Right lobe of liver (tissue), 4 donors: ENCODE data around the gene TLCD4.
"Not testable (repeated sequence)": the region's sequence is repeated elsewhere in the genome, so short reads cannot be mapped to it uniquely, and the experiment has no call there.

Experiments
- CTCF ChIP-seq, 4 donors: fragments of 200-600 bp in 3 of 4; fragments of 450-650 bp in 1 of 4; IDR thresholded peaks; one replicate each; pipeline versions ENCODE4 v1.5.1 to v1.8.0; 2016 to 2022; ENCODE audit warnings: antibody characterized with exemption in 4 of 4, mild to moderate bottlenecking in 2 of 4
- POLR2A ChIP-seq: fragments of 450-650 bp; IDR thresholded peaks from one replicate; pipeline ENCODE4 v1.6.1; 2017; ENCODE audit warnings: antibody characterized with exemption, mild to moderate bottlenecking
- donor health status: DM: no; HTN: no; CAD: no.
- donor health status: DM: no; HTN: no; CAD: no.
- donor health status: DM: no; HTN: yes; CAD: no.

GRCh38 chr1:95091290-95091689 lies 25.9 kb upstream of the TLCD4 start:
- not testable (repeated sequence) for TF ChIP-seq CTCF (IDR thresholded peaks at IDR 0.05); POLR2A
